ENCODE results near the gene ATP6V1C2.
A peak's percentile ranks its signal among the peaks of the same experiment; 100 is the strongest.
"Not testable (repeated sequence)": the region's sequence is repeated elsewhere in the genome, so short reads cannot be mapped to it uniquely, and the experiment has no call there.

Gene ATP6V1C2

GRCh38 chr2:10786240-10786982, 65.0 kb downstream of the ATP6V1C2 start:
- no peak for DNase-seq (ENCODE audit: low read depth)

GRCh38 chr2:10787176-10787968, 65.9 kb downstream of the ATP6V1C2 start:
- DNase-seq (ENCODE audit: low read depth): no peak

- no peak for DNase-seq (ENCODE audit: low read depth)
These were observed 67.4 kb downstream of the ATP6V1C2 start for GRCh38 chr2:10788855-10789254.

GRCh38 chr2:10790228-10790973, 69.0 kb downstream of the ATP6V1C2 start:
- DNase-seq (ENCODE audit: low read depth): no peak

GRCh38 chr2:10792001-10792634, 70.7 kb downstream of the ATP6V1C2 start:
- DNase-seq (ENCODE audit: low read depth): no peak

GRCh38 chr2:10792660-10793400, 71.4 kb downstream of the ATP6V1C2 start:
- no peak for DNase-seq (ENCODE audit: low read depth)

- DNase-seq (ENCODE audit: low read depth): no peak
These were observed 72.4 kb downstream of the ATP6V1C2 start for GRCh38 chr2:10793816-10794215.

GRCh38 chr2:10794876-10795275, 73.4 kb downstream of the ATP6V1C2 start:
- DNase-seq (ENCODE audit: low read depth): no peak

- DNase-seq (ENCODE audit: low read depth): no peak
These were observed 74.1 kb downstream of the ATP6V1C2 start for GRCh38 chr2:10795508-10796046.

- no peak for DNase-seq (ENCODE audit: low read depth)
These were observed 75.3 kb downstream of the ATP6V1C2 start for GRCh38 chr2:10796703-10797102.

GRCh38 chr2:10798783-10799182, 77.4 kb downstream of the ATP6V1C2 start:
- no peak for DNase-seq (ENCODE audit: low read depth)

- DNase-seq (ENCODE audit: low read depth): no peak
These were observed 78.7 kb downstream of the ATP6V1C2 start for GRCh38 chr2:10800163-10800562.

- no peak for DNase-seq (ENCODE audit: low read depth)
These were observed 81.2 kb downstream of the ATP6V1C2 start for GRCh38 chr2:10802657-10803056.

GRCh38 chr2:10805990-10806389, 84.6 kb downstream of the ATP6V1C2 start:
- DNase-seq (ENCODE audit: low read depth): not testable (repeated sequence)

- DNase-seq (ENCODE audit: low read depth): no peak
These were observed 85.1 kb downstream of the ATP6V1C2 start for GRCh38 chr2:10806543-10806942.

GRCh38 chr2:10810202-10811161, 89.1 kb downstream of the ATP6V1C2 start:
- no peak for DNase-seq (ENCODE audit: low read depth)

- DNase-seq (ENCODE audit: low read depth): no peak
These were observed 90.1 kb downstream of the ATP6V1C2 start for GRCh38 chr2:10811517-10811916.

- peak; percentile 88 for DNase-seq (ENCODE audit: low read depth)
These were observed 91.1 kb downstream of the ATP6V1C2 start, which contains the start of gene PDIA6 for GRCh38 chr2:10812362-10813162. Gene PDIA6, minus strand, starts transcription at chr2:10812785. Its CDS starts 89 bp downstream, at chr2:10812696.
